GM19463 (cell line): ENCODE results near the gene ZNF597.

Source experiments
- ATAC-seq: cut with Tn5 transposase; IDR thresholded peaks from one replicate; pipeline ENCODE4 v1.9.1; 2021; ENCODE audit warnings: mild to moderate bottlenecking, moderate library complexity; ENCODE audit not compliant: unreplicated experiment

ZNF597 gene

DNA sequence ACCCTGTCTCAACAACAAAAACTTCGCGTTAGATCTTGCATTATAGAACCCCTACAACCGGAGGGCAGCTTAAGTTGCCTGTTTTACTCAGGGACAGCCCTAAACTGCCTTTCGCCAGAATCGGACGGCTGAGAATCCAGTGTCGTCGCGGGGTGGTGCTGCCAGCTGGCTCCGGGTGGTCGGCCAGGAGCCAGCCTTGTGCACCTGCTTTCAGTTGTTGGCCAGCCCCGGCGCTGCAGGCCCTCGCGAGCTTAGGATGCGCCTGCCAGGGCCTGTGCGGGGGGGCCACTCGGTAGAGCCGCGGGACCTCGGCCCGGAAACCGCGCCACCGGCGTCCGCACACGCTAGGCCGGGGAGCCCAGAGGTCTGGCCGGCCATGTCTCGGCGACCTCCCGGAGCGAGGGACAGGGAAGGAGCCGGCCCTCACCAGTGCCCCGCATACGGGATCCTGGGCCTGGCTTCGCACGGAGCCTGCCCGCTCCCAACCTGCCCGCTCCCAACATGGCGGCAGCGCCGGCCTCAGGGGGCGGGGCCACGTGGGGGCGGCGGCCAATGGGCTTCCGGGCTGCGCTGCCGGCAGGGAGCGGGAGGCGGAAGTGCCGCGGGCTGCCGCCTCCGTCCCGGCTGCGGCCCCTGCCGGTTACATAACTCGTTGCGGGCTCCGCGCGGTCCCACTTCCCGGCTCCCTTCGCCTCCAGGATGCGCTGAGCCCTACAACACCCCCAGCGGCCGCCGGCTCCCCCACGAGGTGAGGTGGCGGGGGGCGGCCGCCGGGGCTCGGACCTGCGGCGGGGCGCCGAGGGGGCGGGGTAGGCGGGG is 14.3 kb upstream of the ZNF597 start:
- peak; percentile 75 for ATAC-seq

DNA sequence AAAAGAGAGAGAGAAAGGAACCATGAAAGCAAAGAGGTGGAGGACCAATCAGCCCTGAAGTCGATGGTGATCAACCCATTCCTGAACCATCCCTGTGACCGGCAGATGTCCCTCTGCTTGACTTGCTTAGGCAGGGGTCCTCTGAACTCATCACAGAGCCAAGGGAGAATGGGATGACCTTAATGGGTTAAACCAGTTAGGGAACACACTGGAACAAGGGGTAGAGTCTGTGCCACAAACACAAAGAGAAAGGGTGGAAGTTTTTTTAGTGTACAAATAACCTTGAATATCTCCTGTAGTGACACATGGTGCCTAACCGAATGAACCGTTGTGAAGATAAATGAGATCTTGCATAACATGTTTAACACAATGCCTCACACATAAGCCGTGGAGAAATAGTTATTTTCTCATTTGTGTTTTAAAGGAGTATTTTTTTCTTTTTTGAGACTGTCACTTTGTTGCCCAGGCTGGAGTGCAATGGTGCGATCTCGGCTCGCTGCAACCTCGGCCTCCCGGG is 11.4 kb upstream of the ZNF597 start:
- no peak for ATAC-seq

DNA sequence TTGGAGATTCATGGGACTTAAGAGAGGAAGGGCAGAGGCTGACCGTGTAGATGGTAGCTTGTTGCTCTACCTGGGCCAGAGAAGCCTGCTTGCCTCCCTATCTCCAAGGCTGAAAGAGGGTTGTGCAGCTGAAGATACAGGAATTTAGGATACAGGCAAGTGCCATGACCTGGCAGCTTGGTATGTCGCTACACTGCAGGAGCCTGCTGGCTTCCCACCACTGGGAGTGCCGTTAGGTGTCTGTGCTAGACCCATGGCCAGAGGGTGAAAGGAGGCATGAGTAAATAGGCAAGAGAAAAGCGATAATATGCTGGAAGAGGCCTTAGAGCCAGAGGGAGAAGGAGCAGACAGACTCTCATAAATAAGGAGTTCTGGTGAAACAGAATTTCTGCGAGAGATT is 10.8 kb upstream of the ZNF597 start:
- ATAC-seq = no peak

DNA sequence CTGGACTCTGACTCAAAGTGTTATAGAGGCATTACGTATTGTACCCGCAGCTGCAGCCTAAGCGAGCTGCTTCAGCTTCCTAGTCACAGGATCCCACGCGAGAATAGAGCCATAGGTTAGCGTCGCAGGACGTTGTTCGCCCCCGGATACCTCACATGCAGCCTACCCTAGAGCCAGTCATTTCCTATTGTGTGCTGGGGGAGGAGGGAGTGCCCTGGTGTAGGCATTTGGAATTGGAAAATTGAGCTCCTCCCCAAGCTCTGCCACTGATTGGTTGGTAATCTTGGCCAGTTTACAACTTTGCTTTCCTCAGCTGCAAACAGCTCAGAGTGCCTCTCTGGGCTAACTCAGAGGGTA is 706 bp upstream of the ZNF597 start:
- peak; percentile 12 for ATAC-seq

DNA sequence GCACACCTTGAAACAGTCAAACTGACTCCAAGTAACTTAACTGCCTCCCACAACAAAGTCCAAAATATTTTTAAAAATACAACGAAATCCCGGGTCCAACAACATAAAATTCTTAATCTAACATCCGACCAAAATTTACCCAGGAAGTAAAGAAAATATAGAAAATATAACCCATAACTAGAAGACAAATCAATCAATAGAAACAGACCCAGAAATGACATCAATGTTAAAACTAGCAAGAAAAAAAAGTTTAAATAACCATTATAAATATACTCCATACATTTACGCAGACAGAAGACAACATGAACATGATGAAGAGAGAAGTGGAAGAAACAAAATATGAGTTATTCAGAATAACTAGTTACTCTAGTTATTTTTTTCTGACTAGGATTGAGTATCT is 3.7 kb downstream of the ZNF597 start:
- no peak for ATAC-seq

DNA sequence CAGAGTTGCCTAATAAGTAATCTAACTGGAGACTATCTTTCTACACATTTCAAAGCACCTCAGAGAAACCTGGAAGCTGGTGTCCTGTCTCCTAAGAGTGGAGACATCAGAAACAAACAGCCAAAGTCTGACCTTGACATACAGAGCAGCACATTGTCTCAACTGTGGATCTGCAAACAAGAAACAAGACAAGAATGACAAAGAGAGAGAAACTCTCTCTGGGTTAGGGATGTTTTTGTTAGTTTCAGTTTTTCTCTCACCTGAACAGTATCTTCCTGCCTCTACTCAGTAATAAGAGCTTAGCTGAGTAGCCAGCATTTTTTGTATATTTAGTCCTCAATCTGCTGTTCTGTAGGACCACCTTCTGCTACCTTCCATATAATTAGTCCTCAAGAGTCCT is 8.9 kb downstream of the ZNF597 start:
- ATAC-seq = no peak

DNA sequence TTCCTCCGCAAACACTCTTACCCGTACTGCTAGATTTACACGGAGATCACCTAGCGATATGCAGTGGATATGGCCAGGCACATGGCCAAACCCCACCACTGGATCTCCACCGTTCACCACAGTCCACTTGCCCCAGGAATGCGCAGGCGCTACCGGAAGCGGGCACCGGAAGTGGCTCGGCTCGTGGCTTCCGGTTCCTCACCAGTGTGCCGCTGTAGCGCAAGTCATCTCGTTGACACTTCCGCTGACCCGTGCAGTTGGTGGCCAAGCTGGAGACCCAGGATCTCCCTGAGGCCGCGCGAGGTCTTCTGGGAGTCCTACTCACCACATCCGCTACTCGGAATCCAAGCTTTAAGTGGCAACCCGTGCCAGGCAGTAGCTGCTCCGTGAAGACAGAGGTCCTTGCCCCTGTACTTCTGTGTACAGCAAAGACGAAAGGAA is 11.5 kb downstream of the ZNF597 start:
- ATAC-seq = no peak

DNA sequence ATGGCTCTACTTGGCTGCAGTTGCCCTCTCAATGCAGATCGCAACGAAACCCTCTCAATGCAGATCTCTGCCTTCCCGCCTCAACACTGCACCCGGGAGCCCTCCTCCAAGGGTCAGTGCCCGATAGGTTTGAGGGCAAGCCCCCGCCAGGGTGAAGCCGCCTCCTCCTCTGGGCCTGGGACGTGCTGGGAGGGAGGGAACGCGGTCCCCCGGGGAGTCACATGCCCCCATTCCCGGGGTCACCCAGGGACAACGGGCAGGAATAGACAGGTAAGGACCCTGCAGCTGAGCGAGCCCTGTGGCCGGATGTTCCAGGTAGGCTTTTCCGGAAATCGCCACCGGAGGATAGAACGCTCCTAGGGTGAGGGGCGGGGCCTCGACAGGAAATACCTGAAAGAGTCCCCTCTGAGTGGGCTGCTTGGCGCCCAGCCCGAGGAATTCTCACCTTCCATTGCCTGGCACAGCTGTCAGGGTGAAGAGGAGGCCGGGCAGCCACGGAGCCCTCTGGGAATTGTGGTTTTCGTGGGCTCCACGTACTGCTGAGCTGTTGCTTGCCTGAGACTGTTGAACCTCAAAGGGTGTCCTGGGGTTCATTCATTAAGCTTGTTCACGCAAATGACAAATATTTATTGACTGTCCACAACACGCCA is 29.4 kb downstream of the ZNF597 start:
- ATAC-seq = no peak

DNA sequence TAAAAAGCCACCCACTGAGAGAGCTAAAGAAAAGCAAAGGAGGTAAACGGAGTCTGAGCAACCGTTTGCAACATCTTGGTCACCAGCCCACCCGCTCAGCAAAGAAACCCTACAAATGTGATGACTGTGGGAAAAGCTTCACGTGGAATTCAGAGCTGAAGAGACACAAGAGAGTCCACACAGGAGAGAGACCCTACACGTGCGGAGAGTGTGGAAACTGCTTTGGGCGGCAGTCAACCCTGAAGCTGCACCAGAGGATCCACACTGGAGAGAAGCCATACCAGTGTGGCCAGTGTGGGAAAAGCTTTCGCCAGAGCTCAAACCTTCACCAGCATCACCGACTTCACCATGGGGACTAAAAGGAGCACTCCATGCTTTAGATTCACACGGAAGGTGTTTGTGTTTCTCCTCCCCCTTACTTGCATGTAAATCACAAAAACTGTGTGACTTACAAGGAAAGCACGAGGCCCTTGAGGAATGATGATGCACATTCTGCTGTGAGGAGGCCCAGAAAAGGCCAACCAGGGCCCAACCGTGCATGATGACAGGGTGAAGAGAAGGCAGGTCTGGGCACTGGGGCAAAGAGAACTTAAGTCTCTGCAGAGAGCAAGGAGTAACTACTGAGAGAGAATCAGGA is 34.6 kb downstream of the ZNF597 start:
- no peak for ATAC-seq

- ATAC-seq = no peak
These were observed 41.4 kb downstream of the ZNF597 start for GRCh38 chr16:3401719-3402397.

GRCh38 chr16:3400779-3401688 is 42.3 kb downstream of the ZNF597 start, which contains the start of the genes ZNF174 and ZSCAN32:
ZNF174 (plus strand) TSS chr16:3401215; CDS start chr16:3402005, 790 bp downstream.
ZSCAN32 (minus strand) TSS chr16:3401004; CDS start chr16:3397557, 3,447 bp downstream.
- ATAC-seq = peak; percentile 96

DNA sequence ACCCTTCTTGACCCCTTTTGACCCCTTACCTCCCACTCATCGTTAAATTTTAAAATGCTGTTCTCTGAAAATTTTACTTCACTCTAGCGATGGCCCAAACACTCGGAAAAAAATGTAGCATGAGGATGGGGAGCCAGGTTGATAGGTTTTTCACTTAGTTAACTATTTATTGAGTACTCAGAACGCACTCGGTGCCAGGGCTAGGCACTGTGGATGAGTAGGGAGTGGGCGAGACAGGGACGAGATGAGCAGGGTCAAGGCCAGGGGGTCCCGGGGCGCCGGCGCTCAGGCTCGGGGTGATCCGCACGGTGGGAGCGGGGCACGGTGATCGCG is 42.9 kb downstream of the ZNF597 start:
- ATAC-seq = peak; percentile 15

DNA sequence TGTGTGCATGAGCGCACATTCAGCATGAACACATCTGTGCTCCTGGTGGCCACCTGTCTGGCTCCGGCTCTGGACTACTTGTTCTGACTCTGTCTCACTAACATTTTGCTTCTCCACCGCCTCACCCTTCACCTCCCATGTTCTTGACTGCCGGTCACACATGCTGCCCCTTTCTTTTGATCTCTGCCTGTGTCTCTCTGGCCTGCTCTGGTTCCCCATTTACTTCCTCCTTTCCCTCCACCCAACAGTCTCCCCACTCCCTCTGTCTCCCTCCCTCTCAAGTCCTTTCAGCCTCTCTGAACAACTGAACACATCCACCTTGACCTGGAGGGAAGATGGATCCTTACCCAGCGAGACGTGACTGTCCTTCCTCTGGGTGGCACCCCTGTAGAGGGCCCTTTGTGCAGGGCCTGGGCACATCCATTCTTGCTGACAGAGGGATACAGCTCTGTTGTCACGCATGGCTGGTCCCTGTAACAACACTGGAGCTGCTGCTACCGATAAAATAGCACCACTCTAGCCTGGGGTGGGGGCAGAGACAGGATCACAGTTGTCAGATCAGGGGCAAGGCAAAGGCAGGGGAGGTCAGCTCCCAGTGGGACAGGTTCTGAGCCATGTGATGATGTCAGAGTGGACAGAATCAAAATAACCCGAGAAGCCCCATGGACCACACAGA is 53.5 kb downstream of the ZNF597 start:
- ATAC-seq = no peak

GRCh38 chr16:3388325-3388724 is 55.0 kb downstream of the ZNF597 start:
- no peak for ATAC-seq

DNA sequence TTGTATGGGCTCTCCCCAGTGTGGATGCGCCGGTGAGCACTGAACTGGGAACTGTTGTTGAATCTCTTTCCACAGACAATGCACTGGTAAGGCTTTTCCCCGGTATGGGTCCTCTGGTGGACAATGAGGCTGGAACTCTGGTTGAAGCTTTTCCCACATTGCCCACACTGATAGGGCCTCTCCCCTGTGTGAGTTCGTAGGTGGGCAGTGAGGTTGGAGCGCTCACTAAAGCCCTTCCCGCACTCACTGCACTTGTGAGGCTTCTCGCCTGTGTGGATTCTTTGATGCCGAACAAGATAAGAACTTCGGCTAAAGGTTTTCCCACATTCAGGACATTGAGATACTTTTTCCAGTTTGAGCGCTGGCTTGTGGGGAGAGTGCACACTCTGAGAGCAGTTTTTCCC is 60.3 kb downstream of the ZNF597 start:
- ATAC-seq = no peak
